KBM-7 (cell line): ENCODE results near the gene TEAD1.

ENCODE experiments used
- DNase-seq: peaks from one replicate; pipeline ENCODE4 v3.0.0-alpha.2; 2015
- in situ Hi-C: fragments of 300-500 bp; cut with MboI; formaldehyde crosslinking; loops from 2 replicates; pipeline ENCODE4 v1.14.3; 2020; ENCODE audit warnings: low sequenced_read_pairs, low pct_unique_long_range_greater_than_20kb, mixed read lengths

TEAD1 gene

GRCh38 chr11:12936200-12936599 is 262.0 kb downstream of the TEAD1 start:
- in situ Hi-C loops, result no loop called here
- no peak for DNase-seq

GRCh38 chr11:12938590-12939247 is 264.5 kb downstream of the TEAD1 start:
- no peak for DNase-seq
- in situ Hi-C loops, result no loop called here

GRCh38 chr11:12941671-12942070 is 267.4 kb downstream of the TEAD1 start:
- in situ Hi-C loops, result no loop called here
- DNase-seq, result no peak

- in situ Hi-C loops, result no loop called here
- no peak for DNase-seq
Observed at GRCh38 chr11:12942157-12942556, 267.9 kb downstream of the TEAD1 start.

GRCh38 chr11:12943311-12943710 is 269.1 kb downstream of the TEAD1 start:
- DNase-seq, result no peak
- in situ Hi-C loops, result no loop called here

- in situ Hi-C loops, result no loop called here
- no peak for DNase-seq
Observed at GRCh38 chr11:12944889-12945288, 270.7 kb downstream of the TEAD1 start.

GRCh38 chr11:12949453-12949852 is 275.2 kb downstream of the TEAD1 start:
- in situ Hi-C loops, result no loop called here
- DNase-seq, result no peak

GRCh38 chr11:12950670-12951069 is 276.4 kb downstream of the TEAD1 start:
- in situ Hi-C loops, result loop anchor here (25.0 kb wide), 2 partner anchors 237 to 387 kb away; no protein-coding TSS in a partner anchor
- DNase-seq, result no peak

GRCh38 chr11:12951376-12951775 is 277.2 kb downstream of the TEAD1 start:
- in situ Hi-C loops, result loop anchor here (25.0 kb wide), 2 partner anchors 236 to 386 kb away; no protein-coding TSS in a partner anchor
- DNase-seq, result no peak

GRCh38 chr11:12952094-12952493 is 277.9 kb downstream of the TEAD1 start:
- in situ Hi-C loops, result loop anchor here (25.0 kb wide), 2 partner anchors 235 to 385 kb away; no protein-coding TSS in a partner anchor
- no peak for DNase-seq

GRCh38 chr11:12958986-12959385 is 284.8 kb downstream of the TEAD1 start:
- no peak for DNase-seq
- in situ Hi-C loops, result loop anchor here (25.0 kb wide), 2 partner anchors 228 to 378 kb away; no protein-coding TSS in a partner anchor

GRCh38 chr11:12961615-12962014 is 287.4 kb downstream of the TEAD1 start:
- no peak for DNase-seq
- in situ Hi-C loops, result loop anchor here (25.0 kb wide), 2 partner anchors 226 to 376 kb away; no protein-coding TSS in a partner anchor

- in situ Hi-C loops, result loop anchor here (25.0 kb wide), 2 partner anchors 225 to 375 kb away; no protein-coding TSS in a partner anchor
Observed at GRCh38 chr11:12962306-12962705, 288.1 kb downstream of the TEAD1 start.

GRCh38 chr11:12963051-12963450 is 288.8 kb downstream of the TEAD1 start:
- DNase-seq, result no peak
- in situ Hi-C loops, result loop anchor here (25.0 kb wide), 2 partner anchors 224 to 374 kb away; no protein-coding TSS in a partner anchor

More at GRCh38 chr11:12962306-12962705, 288.1 kb downstream of the TEAD1 start:
- DNase-seq, result no peak

GRCh38 chr11:12963792-12964536 is 289.7 kb downstream of the TEAD1 start:
- in situ Hi-C loops, result loop anchor here (25.0 kb wide), 2 partner anchors 223 to 373 kb away; no protein-coding TSS in a partner anchor
- DNase-seq, result peak; percentile 67

GRCh38 chr11:12964650-12965049 is 290.4 kb downstream of the TEAD1 start:
- DNase-seq, result no peak
- in situ Hi-C loops, result loop anchor here (25.0 kb wide), 2 partner anchors 223 to 373 kb away; no protein-coding TSS in a partner anchor

GRCh38 chr11:12966002-12966401 is 291.8 kb downstream of the TEAD1 start:
- DNase-seq, result no peak
- in situ Hi-C loops, result loop anchor here (25.0 kb wide), 2 partner anchors 221 to 371 kb away; no protein-coding TSS in a partner anchor

GRCh38 chr11:12968101-12968500 is 293.9 kb downstream of the TEAD1 start:
- in situ Hi-C loops, result loop anchor here (25.0 kb wide), 2 partner anchors 219 to 369 kb away; no protein-coding TSS in a partner anchor
- no peak for DNase-seq

- DNase-seq, result no peak
- in situ Hi-C loops, result loop anchor here (25.0 kb wide), 2 partner anchors 218 to 368 kb away; no protein-coding TSS in a partner anchor
Observed at GRCh38 chr11:12968826-12969225, 294.6 kb downstream of the TEAD1 start.

GRCh38 chr11:12971955-12972354 is 297.7 kb downstream of the TEAD1 start:
- no peak for DNase-seq
- in situ Hi-C loops, result loop anchor here (25.0 kb wide), 2 partner anchors 215 to 365 kb away; no protein-coding TSS in a partner anchor
